Measurements from ENCODE around the gene POU4F3.

- TF ChIP-seq POLR2A (IDR thresholded peaks at IDR 0.05; ENCODE audit: low read depth, low read length) (no peak), POLR2AphosphoS5 (IDR thresholded peaks at IDR 0.05; ENCODE audit: low read depth, low read length) (no peak), POU2F2 (IDR thresholded peaks at IDR 0.05; ENCODE audit: low read depth, low read length) (no peak), TAF1 (IDR thresholded peaks at IDR 0.05; ENCODE audit: low read depth, low read length) (no peak), PAX5 (IDR thresholded peaks at IDR 0.05; ENCODE audit: insufficient read depth, low read length, severe bottlenecking) (no peak), SPI1 (IDR thresholded peaks at IDR 0.05; ENCODE audit: low read depth, low read length) (no peak)
These were observed 3.2 kb downstream of the POU4F3 start for GRCh38 chr5:146341854-146342253.

Measured in GM12891 (cell line).